ENCODE measurements around the gene KLHL8. TPM values are rescaled to one million over a fixed set of nuclear protein-coding genes. Genes with fewer than 3 reads are reported as not detected.

The KLHL8 gene
- total and polyA plus RNA-seq, 12 donors, result 2.1 to 14.8 (median 8.9) TPM

- TF ChIP-seq POLR2A (IDR thresholded peaks at IDR 0.05) (no peak), CTCF (IDR thresholded peaks at IDR 0.05) (no peak)
- Histone ChIP-seq H3K27ac (no peak overlapping the region), H3K4me1 (replicated peaks in 1 of 2) (no peaks in the 10 kb centered on the region), H3K36me3 (replicated peaks in 1 of 2) (no peaks in the 10 kb centered on the region), H3K9me3 (replicated peaks in 1 of 3) (no peaks in the 10 kb centered on the region), H3K27me3 (no peaks in the 10 kb centered on the region), H3K4me3 (no peak overlapping the region)
- whole genome bisulfite sequencing, 4 donors, result 90 to 96% (median 94%) methylated on average over 4 to 5 of the region's 5 CpGs
- intact Hi-C loops (cut with DNase I), result no loop called here
- no peak for DNase-seq
Observed at GRCh38 chr4:87185146-87185870, 35.1 kb downstream of the KLHL8 start.

- no peaks in the 10 kb centered on the region for H3K4me1 ChIP-seq (replicated peaks in 1 of 2)
- no peaks in the 10 kb centered on the region for H3K36me3 ChIP-seq (replicated peaks in 1 of 2)
- intact Hi-C loops (cut with DNase I), result no loop called here
- H3K27ac ChIP-seq, result no peak overlapping the region
- TF ChIP-seq CTCF (IDR thresholded peaks at IDR 0.05), result no peak
- TF ChIP-seq POLR2A (IDR thresholded peaks at IDR 0.05), result no peak
- no peaks in the 10 kb centered on the region for H3K9me3 ChIP-seq (replicated peaks in 1 of 3)
- DNase-seq, result no peak
- 95 to 100% (median 98%) methylated on average over 2 of the region's 2 CpGs for WGBS, 4 donors
- H3K27me3 ChIP-seq, result no peaks in the 10 kb centered on the region
- no peak overlapping the region for H3K4me3 ChIP-seq
Observed at GRCh38 chr4:87180767-87181166, 39.7 kb downstream of the KLHL8 start.

GRCh38 chr4:87179751-87180150 is 40.7 kb downstream of the KLHL8 start:
- H3K36me3 ChIP-seq (replicated peaks in 1 of 2), result no peaks in the 10 kb centered on the region
- H3K27me3 ChIP-seq, result no peaks in the 10 kb centered on the region
- DNase-seq, result no peak
- WGBS, 4 donors, result 54 to 68% (median 58%) methylated on average over 1 of the region's 1 CpG
- no peaks in the 10 kb centered on the region for H3K9me3 ChIP-seq (replicated peaks in 1 of 3)
- intact Hi-C loops (cut with DNase I), result no loop called here
- no peak for TF ChIP-seq CTCF (IDR thresholded peaks at IDR 0.05)
- no peak for TF ChIP-seq POLR2A (IDR thresholded peaks at IDR 0.05)
- no peak overlapping the region for H3K27ac ChIP-seq
- no peaks in the 10 kb centered on the region for H3K4me1 ChIP-seq (replicated peaks in 1 of 2)
- H3K4me3 ChIP-seq, result no peak overlapping the region

- no peaks in the 10 kb centered on the region for H3K9me3 ChIP-seq (replicated peaks in 1 of 3)
- intact Hi-C loops (cut with DNase I), result no loop called here
- H3K27me3 ChIP-seq, result no peaks in the 10 kb centered on the region
- H3K4me1 ChIP-seq (replicated peaks in 1 of 2), result no peaks in the 10 kb centered on the region
- no peak for DNase-seq
- WGBS, 4 donors, result 94 to 99% (median 99%) methylated on average over 2 of the region's 2 CpGs
- no peaks in the 10 kb centered on the region for H3K36me3 ChIP-seq (replicated peaks in 1 of 2)
- no peak overlapping the region for H3K27ac ChIP-seq
- no peak overlapping the region for H3K4me3 ChIP-seq
- no peak for TF ChIP-seq POLR2A (IDR thresholded peaks at IDR 0.05)
- TF ChIP-seq CTCF (IDR thresholded peaks at IDR 0.05), result no peak
Observed at GRCh38 chr4:87174672-87175071, 45.7 kb downstream of the KLHL8 start.

Data from adrenal gland (tissue), 12 donors.